Measurements from ENCODE around the gene OTUB1. TPM values are rescaled to one million over a fixed set of nuclear protein-coding genes. Genes with fewer than 3 reads are reported as not detected.

Gene OTUB1
- total RNA-seq, 2 donors from 2014 or later = 37.7 to 85.6 TPM

DNA sequence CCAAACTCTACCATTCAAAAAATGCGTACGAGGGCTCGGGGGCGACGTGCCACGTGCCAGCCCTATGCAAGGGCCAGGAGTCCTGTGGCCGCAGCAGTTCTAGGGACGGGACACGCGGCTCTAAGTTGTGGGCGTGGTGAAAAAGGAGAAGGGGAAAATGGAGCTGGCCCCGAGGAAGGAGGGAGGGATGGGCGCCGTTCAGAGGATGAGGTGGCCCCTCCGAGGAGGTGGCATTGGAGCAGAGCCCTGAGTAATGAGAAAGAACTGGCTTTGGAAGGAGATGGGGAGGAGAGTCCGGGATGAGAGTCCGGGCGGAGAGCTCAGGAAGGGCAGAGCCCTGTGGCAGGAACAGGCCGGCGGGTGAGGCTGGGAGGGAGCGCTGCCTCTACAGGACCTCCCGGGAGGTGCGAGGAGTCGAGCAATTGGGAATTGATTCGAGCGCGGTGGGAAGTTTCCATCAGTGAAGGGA lies 21.0 kb downstream of the OTUB1 start:
- Histone ChIP-seq H3K4me3 (peak overlapping the region; percentile 81), H3K36me3 (no peaks in the 10 kb centered on the region), H3K27ac (peak overlapping the region in 1 of 2 donors; percentile 42), H3K9me3 (no peaks in the 10 kb centered on the region), H3K27me3 (replicated peaks; ENCODE audit: insufficient read depth) (no peaks in the 10 kb centered on the region), H3K4me1 (ENCODE audit: control insufficient read depth in 1 of 2, low read depth in 2 of 2) (peaks cover 3 to 13% of the 10 kb centered on the region in 2 donors)
- ATAC-seq (ENCODE audit: insufficient number of reproducible peaks, low FRiP score, low read depth) = no peak
- no peak for TF ChIP-seq CTCF (IDR thresholded peaks at IDR 0.05)
- DNase-seq (ENCODE audit: low spot score) = no peak

GRCh38 chr11:64007629-64008282 lies 21.5 kb downstream of the OTUB1 start:
- DNase-seq (ENCODE audit: low spot score) (no peak), ATAC-seq (ENCODE audit: insufficient number of reproducible peaks, low FRiP score, low read depth) (peak; percentile 52)
- Histone ChIP-seq H3K36me3 (no peaks in the 10 kb centered on the region), H3K27ac (peak overlapping the region in 1 of 2 donors; percentile 42), H3K4me3 (peak overlapping the region; percentile 81), H3K9me3 (no peaks in the 10 kb centered on the region), H3K27me3 (replicated peaks; ENCODE audit: insufficient read depth) (no peaks in the 10 kb centered on the region), H3K4me1 (ENCODE audit: control insufficient read depth in 1 of 2, low read depth in 2 of 2) (peaks cover 3 to 13% of the 10 kb centered on the region in 2 donors)
- TF ChIP-seq CTCF (IDR thresholded peaks at IDR 0.05) = peak; percentile 46

DNA sequence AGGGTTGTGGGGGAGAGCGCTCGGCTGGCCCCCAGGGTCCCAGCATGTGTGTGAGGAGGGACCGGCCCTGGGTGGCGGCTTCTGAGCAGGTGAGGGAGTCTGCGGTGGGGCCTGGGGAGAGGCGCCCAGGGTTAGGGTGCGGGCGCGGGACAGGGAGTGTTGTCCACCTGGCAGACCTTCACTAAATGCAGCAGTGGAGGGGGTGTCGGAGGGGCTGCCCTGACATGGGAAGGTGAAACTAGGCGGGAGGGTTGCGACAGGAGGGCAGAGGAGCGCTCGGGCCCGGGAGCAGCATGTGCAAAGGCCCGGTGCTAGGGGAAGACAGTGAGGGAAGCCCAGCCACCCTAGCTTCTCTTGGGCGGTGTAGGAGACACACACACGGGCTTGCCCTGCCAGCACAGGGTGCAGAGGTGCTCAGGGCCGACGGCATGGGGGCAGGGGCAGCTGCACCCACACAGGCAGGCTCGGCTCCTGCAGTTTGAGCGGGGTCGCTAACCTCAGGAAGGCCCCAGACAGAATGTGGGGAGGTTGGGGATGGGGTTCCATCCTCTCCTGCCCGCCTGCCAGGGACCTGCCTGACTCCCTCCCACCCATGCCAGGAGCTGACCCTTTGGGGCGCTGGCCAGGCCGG lies 22.2 kb downstream of the OTUB1 start:
- Histone ChIP-seq H3K4me1 (ENCODE audit: control insufficient read depth in 1 of 2, low read depth in 2 of 2) (peaks cover 3 to 13% of the 10 kb centered on the region in 2 donors), H3K9me3 (no peaks in the 10 kb centered on the region), H3K4me3 (peak overlapping the region; percentile 81), H3K27me3 (replicated peaks; ENCODE audit: insufficient read depth) (no peaks in the 10 kb centered on the region), H3K36me3 (no peaks in the 10 kb centered on the region), H3K27ac (peak overlapping the region in 1 of 2 donors; percentile 42)
- ATAC-seq (ENCODE audit: insufficient number of reproducible peaks, low FRiP score, low read depth) = no peak
- DNase-seq (ENCODE audit: low spot score) = no peak
- TF ChIP-seq CTCF (IDR thresholded peaks at IDR 0.05) = no peak

GRCh38 chr11:64008914-64009633 lies 22.8 kb downstream of the OTUB1 start:
- DNase-seq (ENCODE audit: low spot score) (no peak), ATAC-seq (ENCODE audit: insufficient number of reproducible peaks, low FRiP score, low read depth) (no peak)
- TF ChIP-seq CTCF (IDR thresholded peaks at IDR 0.05) = no peak
- Histone ChIP-seq H3K27ac (no peak overlapping the region), H3K9me3 (no peaks in the 10 kb centered on the region), H3K4me1 (ENCODE audit: control insufficient read depth in 1 of 2, low read depth in 2 of 2) (peaks cover 3 to 13% of the 10 kb centered on the region in 2 donors), H3K4me3 (no peak overlapping the region), H3K36me3 (no peaks in the 10 kb centered on the region), H3K27me3 (replicated peaks; ENCODE audit: insufficient read depth) (no peaks in the 10 kb centered on the region)

DNA sequence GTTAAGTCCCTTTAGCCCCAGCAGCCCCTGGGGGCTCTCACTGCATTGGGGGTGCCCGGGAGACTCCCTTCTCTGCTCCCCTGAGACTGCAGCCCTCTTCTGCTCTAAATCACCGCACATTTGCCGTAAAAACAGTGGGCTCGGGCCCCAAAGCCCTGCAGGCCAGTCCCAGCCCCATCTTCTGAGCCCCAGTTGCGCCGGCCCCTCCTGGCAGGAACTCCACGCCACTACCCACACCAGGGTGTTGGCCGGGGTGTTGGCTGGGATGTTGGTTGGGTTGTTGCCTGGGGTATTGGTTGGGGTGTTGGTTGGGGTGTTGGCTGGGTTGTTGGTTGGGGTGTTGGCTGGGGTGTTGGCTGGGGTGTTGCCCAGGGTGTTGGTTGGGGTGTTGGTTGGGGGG lies 23.5 kb downstream of the OTUB1 start:
- H3K9me3 ChIP-seq = no peaks in the 10 kb centered on the region
- no peak overlapping the region for H3K4me3 ChIP-seq
- DNase-seq (ENCODE audit: low spot score) (no peak), ATAC-seq (ENCODE audit: insufficient number of reproducible peaks, low FRiP score, low read depth) (no peak)
- H3K4me1 ChIP-seq (ENCODE audit: control insufficient read depth in 1 of 2, low read depth in 2 of 2) = peaks cover 3 to 13% of the 10 kb centered on the region in 2 donors
- H3K36me3 ChIP-seq = no peaks in the 10 kb centered on the region
- H3K27ac ChIP-seq = no peak overlapping the region
- TF ChIP-seq CTCF (IDR thresholded peaks at IDR 0.05) = no peak
- no peaks in the 10 kb centered on the region for H3K27me3 ChIP-seq (replicated peaks; ENCODE audit: insufficient read depth)

Measured in thoracic aorta (tissue), 2 donors.